Stimulated activated CD4-positive, alpha-beta T cell treated with anti-CD3 and anti-CD28 coated beads, TNF-alpha, amount 100 ng/mL, for 24 hours (primary cell): ENCODE results near the gene RNFT2.
"Not testable (repeated sequence)": the region's sequence is repeated elsewhere in the genome, so short reads cannot be mapped to it uniquely, and the experiment has no call there.

Source experiments
- DNase-seq, 3 experiments: peaks; one replicate each; pipeline ENCODE4 v3.0.0-alpha.2; 2020; ENCODE audit warnings: low read depth in 3 of 3

The RNFT2 gene

GRCh38 chr12:116710370-116711150 lies 27.6 kb upstream of the RNFT2 start:
- DNase-seq, result no peak

GRCh38 chr12:116712458-116713303 lies 25.4 kb upstream of the RNFT2 start:
- DNase-seq, result no peak

GRCh38 chr12:116713527-116713926 lies 24.6 kb upstream of the RNFT2 start:
- DNase-seq, result no peak

DNA sequence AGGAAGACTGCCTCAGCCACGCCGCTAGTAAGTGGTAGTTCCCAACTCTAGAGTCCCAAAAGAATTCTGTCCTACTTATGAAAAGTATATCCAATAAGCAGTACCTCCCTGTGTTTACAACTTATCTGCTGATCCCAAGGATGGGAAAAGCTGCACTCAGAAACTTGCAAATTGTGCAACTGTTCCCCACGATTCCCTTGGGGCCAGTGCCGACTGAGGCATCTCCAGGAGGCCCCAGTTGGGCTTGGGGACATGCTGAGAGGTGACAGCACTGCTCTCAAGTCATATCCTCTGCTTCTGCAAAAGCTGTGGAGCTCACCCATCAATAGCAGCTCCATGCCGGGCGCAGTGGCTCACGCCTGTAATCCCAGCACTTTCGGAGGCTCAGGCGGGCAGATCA lies 23.9 kb upstream of the RNFT2 start:
- DNase-seq, result no peak

GRCh38 chr12:116717466-116718437 lies 20.4 kb upstream of the RNFT2 start:
- DNase-seq, result no peak

DNA sequence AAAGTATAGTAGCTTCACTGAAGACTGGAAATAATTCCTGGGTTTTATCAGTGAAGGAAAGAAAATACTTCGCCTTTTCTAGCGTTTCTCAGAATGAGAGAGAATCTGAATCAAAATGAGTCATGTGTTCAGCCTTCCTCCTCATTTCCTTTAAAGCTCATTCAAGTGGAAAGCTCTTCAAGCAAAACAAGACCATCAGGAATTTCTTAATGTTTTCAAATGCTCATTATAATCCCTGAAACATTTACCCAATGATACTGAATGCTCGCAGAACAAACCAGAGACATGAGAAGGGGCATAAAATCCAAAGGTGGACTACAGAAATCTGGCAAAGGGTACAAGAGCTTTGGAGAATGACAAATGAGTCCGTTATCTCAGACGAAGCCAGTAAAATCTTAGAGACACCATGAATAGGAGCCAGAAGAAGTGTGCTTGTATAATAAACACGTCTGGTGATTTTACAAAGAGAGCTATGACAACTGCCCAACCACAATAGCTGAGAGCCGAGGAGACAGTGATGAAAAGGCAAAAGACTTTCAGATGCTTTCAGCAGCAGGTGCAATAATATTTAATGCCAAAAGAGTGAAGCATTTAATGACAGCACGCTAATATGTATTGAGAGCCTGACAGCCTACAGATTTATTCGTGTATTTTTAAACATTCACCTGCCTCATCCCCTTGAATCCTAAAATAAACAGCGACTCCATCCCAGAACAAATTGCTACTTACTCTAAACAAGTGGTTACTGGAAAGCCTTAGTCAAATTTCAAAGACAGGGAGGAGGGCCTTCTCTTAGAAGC lies 19.3 kb upstream of the RNFT2 start:
- no peak for DNase-seq

DNA sequence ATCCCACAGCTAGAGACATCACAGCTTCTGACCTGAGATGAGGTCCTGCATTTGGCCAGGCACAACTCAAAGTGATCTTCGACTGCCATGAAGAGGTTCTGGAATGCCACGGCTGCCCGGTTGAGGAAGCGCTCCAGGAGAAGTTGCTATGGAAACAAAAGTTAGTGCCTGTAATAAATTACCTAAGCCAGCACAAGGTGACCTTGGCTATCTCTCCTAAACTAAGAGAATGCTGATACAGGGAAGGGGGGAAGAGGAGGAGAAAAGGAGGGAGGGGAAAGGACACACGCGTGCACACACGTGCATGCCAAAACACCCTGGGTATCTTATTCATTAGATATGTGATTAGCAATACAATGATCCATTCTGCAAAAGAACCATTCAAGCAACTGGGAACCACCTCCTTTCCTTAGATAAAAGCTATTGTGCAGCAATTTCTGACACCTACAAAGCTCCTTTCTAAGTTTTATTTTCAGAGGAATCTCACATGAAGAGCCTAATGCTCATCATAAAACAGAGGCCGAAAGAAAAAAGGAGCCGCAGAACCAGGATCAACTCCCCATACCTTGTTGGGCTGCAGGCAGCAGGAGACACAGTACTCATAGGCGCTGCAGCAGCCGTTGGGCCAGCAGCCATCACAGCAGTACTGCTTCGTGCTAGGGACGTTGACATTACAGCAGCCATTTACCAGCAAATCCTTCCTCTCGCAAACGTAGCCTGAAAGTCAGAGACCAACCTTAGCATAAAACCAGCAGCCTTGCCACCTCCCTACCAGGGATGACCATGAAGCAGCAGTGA lies 18.2 kb upstream of the RNFT2 start:
- no peak for DNase-seq

DNA sequence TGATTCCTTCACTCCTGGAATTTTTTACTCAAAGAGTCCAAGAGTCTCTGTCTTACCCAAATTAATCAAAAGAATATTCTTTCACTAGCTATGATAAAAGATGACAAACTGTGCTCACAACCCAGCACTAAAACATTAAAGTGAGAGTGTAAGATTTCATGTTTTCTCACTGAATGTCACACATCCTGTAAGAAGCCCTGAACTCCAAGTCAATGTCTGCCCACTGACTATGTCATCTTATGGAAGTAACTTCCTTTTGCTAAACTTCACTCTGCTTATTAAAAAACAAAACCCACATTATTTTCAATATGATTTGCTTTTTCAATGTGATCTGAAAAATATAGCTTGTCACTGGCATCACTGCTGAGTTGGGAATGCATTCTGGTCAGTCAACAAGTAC lies 15.9 kb upstream of the RNFT2 start:
- no peak for DNase-seq

DNA sequence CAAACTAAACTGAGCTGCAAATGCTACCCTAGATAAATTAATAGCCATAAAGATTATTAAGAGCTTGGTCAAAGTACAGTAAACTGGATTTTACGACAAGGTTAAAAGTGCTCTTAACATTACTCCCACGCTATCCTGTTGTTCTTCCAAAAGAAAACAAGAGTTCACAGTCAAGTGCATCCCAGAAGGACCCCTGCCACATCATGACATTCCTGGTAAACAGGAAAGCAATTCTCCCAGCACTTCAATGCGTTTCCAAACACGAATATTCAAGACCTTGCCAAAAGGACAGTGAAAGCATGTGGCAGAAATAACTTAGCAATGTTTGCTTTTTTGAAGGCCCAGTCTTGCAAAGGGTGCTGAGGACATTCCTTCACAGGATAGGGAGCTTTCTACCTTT lies 11.4 kb upstream of the RNFT2 start:
- DNase-seq, result no peak

DNA sequence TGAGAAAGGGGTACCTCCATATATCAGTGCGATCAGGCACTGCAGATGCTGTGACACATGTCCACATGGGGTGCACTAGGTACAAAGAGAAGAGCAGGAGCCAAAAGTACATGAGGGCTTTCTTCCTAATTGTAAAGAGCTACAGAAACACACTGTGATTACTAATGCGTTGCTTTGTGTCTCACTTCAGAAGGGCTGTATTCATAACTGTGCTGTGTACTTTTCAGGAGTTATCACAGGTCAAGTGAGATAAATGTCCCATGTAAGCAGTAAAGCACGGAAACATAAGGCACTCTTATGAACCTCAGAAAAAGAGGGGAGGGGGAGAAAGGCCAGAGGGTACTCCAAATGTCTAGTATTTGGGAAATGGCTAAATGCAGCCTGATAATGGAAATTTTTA lies 10.9 kb upstream of the RNFT2 start:
- no peak for DNase-seq

DNA sequence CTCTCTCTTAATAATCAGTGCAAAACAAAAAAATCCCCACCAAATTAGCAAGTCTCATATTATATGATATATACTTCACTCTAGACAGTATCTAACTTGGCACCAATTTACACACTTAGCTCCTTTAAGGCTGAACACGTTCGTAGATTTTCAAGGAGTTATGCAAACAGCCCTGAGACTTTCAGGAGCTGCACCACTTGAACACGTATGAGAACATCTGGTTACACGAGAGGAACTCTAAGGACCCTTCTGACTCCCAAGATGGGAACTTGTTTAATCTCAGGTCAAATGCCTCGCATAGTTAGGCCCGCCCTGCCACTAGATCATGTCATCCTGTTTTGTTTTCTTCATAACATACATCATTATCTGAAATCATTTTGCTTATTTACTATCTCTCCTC lies 10.2 kb upstream of the RNFT2 start:
- DNase-seq, result no peak

GRCh38 chr12:116731801-116732200 lies 6.3 kb upstream of the RNFT2 start:
- no peak for DNase-seq

DNA sequence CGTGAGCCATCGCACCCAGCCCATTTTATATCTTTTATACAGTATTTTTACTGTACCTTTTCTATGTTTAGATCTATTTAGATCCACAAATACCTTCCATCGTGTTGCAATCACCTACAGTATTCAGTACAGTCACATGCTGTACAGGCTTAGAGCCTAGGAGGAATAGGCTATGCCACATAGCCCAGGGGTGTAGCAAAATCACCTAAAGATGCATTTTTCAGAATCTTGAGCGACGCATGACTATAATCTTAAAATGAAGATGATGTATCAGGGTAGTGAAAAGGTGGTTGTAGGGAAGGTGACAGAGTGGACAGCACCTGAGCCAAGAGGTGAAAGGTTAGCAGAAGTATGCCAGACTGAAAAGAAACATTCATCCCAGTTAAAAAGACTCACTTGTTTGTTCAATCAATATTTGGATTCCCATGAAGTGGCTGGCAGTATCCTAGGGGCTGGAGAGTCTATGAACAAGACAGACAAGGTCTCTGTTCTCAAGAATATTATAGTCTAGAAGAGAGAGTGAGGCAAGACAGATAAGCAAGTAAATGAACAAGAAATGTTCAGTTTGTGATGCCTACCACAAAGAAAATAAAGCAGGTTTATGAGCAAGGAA lies 3.9 kb upstream of the RNFT2 start:
- no peak for DNase-seq

GRCh38 chr12:116735084-116735483 lies 3.0 kb upstream of the RNFT2 start:
- no peak for DNase-seq

GRCh38 chr12:116735951-116736599 lies 2.0 kb upstream of the RNFT2 start:
- no peak for DNase-seq

- DNase-seq, result no peak
Measured at GRCh38 chr12:116736962-116737773, 947 bp upstream of the RNFT2 start.

- no peak for DNase-seq
Measured at GRCh38 chr12:116739381-116739887, 1.3 kb downstream of the RNFT2 start.

GRCh38 chr12:116742787-116743186 lies 4.7 kb downstream of the RNFT2 start:
- not testable (repeated sequence) for DNase-seq
